Mesodermal cell (in vitro differentiated cells): Measurements from ENCODE around the gene TECTA.

ENCODE experiments used
- H3K27ac ChIP-seq: 2 replicates; pipeline ENCODE4 v1.7.0; 2013; ENCODE audit warnings: mild to moderate bottlenecking, low read depth, low read length, moderate library complexity; ENCODE audit not compliant: severe bottlenecking
- H3K36me3 ChIP-seq: 2 replicates; pipeline ENCODE4 v1.7.1; 2013; ENCODE audit warnings: mild to moderate bottlenecking, low read length, moderate library complexity; ENCODE audit not compliant: control insufficient read depth, insufficient read depth
- H3K4me1 ChIP-seq: one replicate; pipeline ENCODE4 v1.7.1; 2013; ENCODE audit warnings: mild to moderate bottlenecking, low read length; ENCODE audit not compliant: insufficient read depth, control insufficient read depth, poor library complexity, severe bottlenecking
- H3K4me3 ChIP-seq: 2 replicates; pipeline ENCODE4 v1.7.0; 2013; ENCODE audit warnings: low read length, control low read depth, mild to moderate bottlenecking; ENCODE audit not compliant: insufficient read depth, poor library complexity, severe bottlenecking; ENCODE audit errors: extremely low read depth
- H3K9me3 ChIP-seq: 2 replicates; pipeline ENCODE4 v1.7.1; 2013; ENCODE audit warnings: mild to moderate bottlenecking, low read length, moderate library complexity; ENCODE audit not compliant: control insufficient read depth
- WGBS, 2 experiments: methylation state at CpG; one replicate each; pipeline ENCODE4 v1.1.5; 2013; ENCODE audit warnings: missing lambda C conversion rate in 2 of 2; ENCODE audit not compliant: insufficient coverage in 2 of 2; 5-methylcytosine and 5-hydroxymethylcytosine counted together

The TECTA gene

DNA sequence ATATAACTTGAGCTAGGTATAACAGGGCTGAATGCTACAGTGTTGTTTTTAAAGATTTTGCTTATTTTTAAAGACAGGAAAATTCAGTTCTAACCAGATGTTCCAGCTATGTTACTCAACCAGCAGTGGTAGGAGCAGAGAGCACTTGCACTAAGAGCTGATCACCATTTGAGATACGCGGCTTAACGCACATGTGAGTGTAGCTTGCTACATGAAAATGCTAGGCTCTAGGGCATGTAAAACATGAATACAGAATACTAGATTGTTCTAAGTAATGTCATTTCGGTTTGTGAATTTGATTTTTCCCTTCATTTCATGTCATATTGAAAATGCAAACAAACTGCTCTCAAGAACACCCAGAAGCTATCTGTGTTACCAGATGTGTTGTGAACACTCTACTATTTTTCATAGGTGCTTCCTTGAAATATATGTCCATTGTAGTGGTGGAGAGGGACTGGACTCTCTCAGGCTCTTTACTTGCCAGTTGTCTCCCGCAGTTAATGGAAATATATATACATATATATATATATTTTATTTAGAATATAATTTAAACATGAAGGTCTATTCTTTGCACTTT lies 10.8 kb upstream of the TECTA start:
- no peak overlapping the region for H3K27ac ChIP-seq
- no peak overlapping the region for H3K4me3 ChIP-seq
- H3K9me3 ChIP-seq = no peaks in the 10 kb centered on the region
- H3K36me3 ChIP-seq = peaks cover 24% of the 10 kb centered on the region
- H3K4me1 ChIP-seq = peaks cover 7% of the 10 kb centered on the region
- 80 to 96% methylated on average over 2 to 3 of the region's 5 CpGs for WGBS, 2 experiments

DNA sequence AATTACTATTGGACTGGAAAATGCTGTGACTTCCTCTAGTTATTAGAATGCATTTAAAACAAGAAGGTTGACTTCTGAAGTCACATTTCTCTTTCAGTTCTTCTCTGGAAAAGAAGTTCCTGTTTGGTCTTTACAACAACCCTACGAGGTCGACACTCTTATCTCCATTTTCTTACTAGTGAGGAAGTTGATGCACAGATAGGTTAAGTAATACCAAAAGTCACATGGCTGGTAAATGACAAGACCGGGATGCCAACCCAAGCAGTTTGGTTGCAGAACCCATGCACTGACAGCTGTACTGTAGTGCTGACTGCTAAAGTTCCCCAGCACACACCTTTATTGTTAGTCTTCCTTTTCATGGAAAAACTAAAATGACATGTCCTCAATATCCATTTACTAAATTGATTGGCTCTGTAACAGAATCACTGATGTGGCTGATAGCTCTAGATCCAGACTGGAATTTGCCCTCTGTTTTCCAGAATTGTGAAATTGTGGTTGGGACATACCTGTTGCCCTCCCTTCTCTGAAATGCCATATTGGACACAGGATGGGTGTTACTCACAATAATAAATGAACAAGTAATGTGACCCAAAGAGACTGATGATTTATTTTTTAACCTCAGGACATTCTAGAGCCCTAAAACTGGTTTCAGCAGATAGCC lies 9.4 kb upstream of the TECTA start:
- H3K27ac ChIP-seq = no peak overlapping the region
- no peaks in the 10 kb centered on the region for H3K9me3 ChIP-seq
- peaks cover 12% of the 10 kb centered on the region for H3K36me3 ChIP-seq
- no peak overlapping the region for H3K4me3 ChIP-seq
- WGBS, 2 experiments = 82 to 100% methylated on average over 1 of the region's 3 CpGs
- H3K4me1 ChIP-seq = peaks cover 2% of the 10 kb centered on the region

DNA sequence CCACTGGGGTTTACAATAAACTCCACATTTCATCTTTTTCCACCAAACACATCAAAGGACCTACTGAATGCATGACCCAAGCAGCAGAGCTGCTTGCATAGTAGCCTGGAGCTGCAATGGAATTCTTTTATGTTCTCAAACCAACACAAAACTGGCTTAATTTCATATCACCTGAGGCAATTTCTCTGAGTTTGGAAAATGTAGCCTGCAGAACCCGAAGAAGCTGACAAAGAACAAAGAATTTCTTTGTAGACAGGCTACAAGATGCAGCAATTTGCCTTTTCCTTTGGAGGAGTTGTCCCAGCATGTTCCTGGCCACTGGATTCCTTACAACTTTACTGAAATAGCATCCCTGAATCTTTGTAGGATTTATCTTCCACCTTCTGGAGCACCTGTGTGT lies 5.5 kb upstream of the TECTA start:
- no peaks in the 10 kb centered on the region for H3K4me1 ChIP-seq
- no peak overlapping the region for H3K27ac ChIP-seq
- 77 to 88% methylated on average over 1 of the region's 1 CpG for WGBS, 2 experiments
- H3K9me3 ChIP-seq = no peaks in the 10 kb centered on the region
- H3K36me3 ChIP-seq = no peaks in the 10 kb centered on the region
- no peak overlapping the region for H3K4me3 ChIP-seq

DNA sequence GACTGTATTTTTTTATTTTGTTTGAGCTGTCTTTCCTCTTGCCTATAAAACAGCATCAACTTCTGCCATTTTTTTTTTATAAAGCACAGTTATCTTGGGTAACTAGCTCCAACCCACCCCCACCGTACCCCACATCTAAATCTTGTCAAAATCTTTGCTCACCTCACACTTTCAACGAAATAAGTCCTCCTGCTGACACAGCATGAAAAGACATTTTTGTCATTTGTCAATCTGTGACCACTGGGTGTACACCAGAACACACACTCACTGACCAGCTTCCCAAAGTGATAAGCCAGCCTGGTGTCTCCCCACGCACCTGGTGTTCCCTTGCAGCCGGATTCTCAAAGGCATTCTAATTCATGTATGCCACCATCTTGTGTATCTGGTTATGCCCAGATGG lies 1.7 kb upstream of the TECTA start:
- H3K36me3 ChIP-seq = no peaks in the 10 kb centered on the region

DNA sequence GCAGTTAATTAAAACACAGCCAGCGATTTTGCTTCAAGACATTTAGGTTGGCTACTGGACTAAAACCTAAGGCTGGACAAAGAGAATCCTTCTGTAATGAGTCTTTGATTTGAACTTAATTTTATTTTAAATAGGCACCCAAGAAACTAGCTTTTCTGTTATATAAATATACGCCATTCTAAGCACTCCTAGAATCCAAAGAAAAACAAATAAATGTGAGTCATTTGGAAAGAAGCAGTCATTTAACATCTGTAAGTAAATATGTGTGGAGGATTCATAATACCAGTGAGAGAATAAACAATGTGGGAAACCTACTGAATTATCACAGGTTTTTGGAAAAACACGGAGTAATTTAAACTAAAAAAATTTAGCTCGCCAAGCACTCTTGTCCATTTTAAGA lies 1.2 kb upstream of the TECTA start:
- no peaks in the 10 kb centered on the region for H3K4me1 ChIP-seq
- H3K27ac ChIP-seq = no peak overlapping the region
- WGBS, 2 experiments = 100% methylated on average over 1 of the region's 4 CpGs; no CpG with 5 or more reads in 1 of the 2 experiments
- H3K4me3 ChIP-seq = no peak overlapping the region
- H3K36me3 ChIP-seq = no peaks in the 10 kb centered on the region
- no peaks in the 10 kb centered on the region for H3K9me3 ChIP-seq

More for the DNA sequence above, 1.7 kb upstream of the TECTA start:
- Histone ChIP-seq H3K27ac (no peak overlapping the region), H3K4me3 (no peak overlapping the region), H3K9me3 (no peaks in the 10 kb centered on the region), H3K4me1 (no peaks in the 10 kb centered on the region)
- 93 to 96% methylated on average over 4 of the region's 4 CpGs for WGBS, 2 experiments

DNA sequence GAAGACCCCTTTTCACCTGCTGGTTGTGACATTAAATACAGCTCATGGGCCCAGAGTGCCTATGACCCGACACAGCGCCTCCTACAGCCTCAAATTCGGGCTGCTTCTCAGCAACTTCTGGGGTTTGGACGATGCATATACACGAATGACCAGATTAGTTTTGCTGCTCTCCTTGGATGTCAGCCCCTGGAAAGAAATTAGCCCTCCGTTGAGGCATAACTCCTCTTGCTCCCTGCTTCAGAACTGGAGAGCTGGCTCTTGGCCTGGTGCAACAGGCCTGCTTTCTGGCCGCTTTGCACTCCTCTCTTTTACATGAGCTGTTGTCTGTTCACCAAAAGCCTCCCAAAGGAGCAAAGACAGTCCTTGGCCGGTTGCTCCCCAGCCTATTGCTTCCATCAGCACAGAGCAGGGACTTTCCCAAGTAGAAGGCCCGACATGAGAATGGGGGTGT lies 3.3 kb downstream of the TECTA start:
- no peaks in the 10 kb centered on the region for H3K9me3 ChIP-seq
- H3K36me3 ChIP-seq = no peaks in the 10 kb centered on the region
- no peak overlapping the region for H3K4me3 ChIP-seq
- H3K4me1 ChIP-seq = no peaks in the 10 kb centered on the region
- no peak overlapping the region for H3K27ac ChIP-seq
- 86 to 93% methylated on average over 9 of the region's 9 CpGs for WGBS, 2 experiments

DNA sequence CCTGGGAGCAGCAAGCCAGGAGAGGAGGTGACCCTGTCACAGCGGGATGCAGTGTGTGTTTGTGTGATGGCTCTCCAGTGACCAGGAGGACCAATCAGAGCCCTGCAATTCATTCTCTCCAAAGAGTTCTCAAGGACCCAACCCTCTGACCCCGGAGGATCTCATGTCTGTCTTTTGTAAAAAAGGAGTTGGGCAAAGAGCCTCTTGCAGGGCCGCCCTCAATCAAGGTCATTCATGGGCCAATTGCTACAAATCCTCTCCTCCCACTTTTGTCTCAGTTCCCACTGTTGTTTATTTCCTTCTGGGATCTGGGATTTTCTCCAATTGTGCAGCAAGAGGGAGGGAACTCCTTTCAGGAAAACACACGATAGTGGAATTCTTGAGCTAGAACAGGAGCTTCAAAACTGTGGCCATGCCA lies 4.0 kb downstream of the TECTA start:
- Histone ChIP-seq H3K36me3 (no peaks in the 10 kb centered on the region), H3K27ac (no peak overlapping the region), H3K4me1 (no peaks in the 10 kb centered on the region), H3K4me3 (no peak overlapping the region), H3K9me3 (no peaks in the 10 kb centered on the region)
- WGBS, 2 experiments = 100% methylated on average over 2 to 3 of the region's 4 CpGs

DNA sequence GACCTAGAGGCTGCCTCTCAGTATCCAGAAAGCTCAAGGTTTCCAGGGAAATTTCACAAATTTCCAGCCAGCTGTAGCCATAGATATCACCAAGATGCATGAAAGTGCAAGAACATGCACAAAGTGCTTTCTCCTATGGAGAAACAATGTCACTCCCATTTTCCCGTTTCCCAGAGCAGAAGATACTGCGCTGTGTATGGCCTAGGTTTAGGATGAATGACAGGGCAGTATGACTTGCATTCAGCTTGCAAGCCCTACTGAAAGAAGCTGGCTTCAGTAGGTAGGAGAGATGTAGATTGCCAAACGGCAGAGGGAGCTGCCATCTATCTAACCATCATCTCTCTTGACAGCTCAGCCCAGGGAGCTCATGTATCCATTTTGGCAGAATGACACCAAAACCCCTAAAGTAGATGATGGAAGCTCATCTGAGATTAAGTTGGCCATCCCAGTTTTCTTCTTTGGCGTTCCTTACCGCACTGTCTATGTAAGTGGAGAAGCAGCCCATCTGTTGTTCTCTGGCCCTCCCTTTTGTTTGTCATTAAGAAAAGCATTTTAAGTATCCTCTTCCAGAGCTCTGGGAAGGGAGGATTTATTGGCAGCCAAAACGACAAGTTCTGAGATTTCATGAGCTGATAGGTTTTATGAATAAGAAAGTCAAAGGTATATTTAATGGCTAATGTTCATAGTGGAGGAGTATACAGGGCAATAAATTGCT lies 4.6 kb downstream of the TECTA start:
- no peaks in the 10 kb centered on the region for H3K4me1 ChIP-seq

DNA sequence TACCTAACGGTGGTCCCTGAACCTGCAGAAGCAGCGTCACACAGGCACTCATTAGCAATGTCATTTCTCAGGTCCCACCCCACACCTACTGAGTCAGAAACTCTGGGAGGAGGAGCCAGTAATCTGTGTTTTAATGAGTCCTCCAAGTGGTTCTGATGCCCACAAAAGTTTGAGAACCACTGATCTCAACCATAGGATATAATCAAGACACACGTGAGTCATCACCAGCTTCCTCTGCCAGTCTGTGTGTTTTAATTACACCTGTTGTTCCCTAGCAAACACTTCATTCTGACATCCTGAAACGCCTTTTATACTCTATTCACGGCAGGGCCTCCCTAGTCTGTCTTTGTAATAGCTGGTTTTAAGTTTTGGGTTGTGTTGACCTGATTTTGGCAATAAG lies 5.8 kb downstream of the TECTA start:
- Histone ChIP-seq H3K36me3 (no peaks in the 10 kb centered on the region), H3K4me1 (no peaks in the 10 kb centered on the region), H3K27ac (no peak overlapping the region), H3K4me3 (no peak overlapping the region), H3K9me3 (no peaks in the 10 kb centered on the region)
- 50 to 70% methylated on average over 2 to 4 of the region's 5 CpGs for WGBS, 2 experiments

More for the DNA sequence above, 4.6 kb downstream of the TECTA start:
- Histone ChIP-seq H3K4me3 (no peak overlapping the region), H3K27ac (no peak overlapping the region), H3K36me3 (no peaks in the 10 kb centered on the region), H3K9me3 (no peaks in the 10 kb centered on the region)
- WGBS, 2 experiments = 92 to 100% methylated on average over 5 of the region's 6 CpGs

DNA sequence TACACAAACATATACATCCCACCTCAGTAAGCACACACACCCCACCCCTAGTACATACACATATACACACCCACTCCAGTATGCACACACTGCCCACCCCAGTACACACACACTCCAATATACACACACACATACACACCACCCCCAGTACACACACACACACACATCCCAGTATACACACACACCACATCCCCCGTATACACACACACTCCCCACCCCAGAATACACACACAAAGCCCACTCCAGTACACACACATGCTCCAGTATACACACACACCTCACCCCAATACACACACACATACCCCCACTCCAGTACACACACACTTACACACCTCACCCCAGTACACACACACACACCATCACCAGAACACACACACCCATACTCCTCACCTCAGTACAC lies 7.4 kb downstream of the TECTA start:
- H3K4me3 ChIP-seq = no peak overlapping the region
- H3K9me3 ChIP-seq = no peaks in the 10 kb centered on the region
- H3K36me3 ChIP-seq = no peaks in the 10 kb centered on the region
- no peak overlapping the region for H3K27ac ChIP-seq
- WGBS, 2 experiments = 0% methylated on average over 1 of the region's 1 CpG
- H3K4me1 ChIP-seq = peaks cover 4% of the 10 kb centered on the region

DNA sequence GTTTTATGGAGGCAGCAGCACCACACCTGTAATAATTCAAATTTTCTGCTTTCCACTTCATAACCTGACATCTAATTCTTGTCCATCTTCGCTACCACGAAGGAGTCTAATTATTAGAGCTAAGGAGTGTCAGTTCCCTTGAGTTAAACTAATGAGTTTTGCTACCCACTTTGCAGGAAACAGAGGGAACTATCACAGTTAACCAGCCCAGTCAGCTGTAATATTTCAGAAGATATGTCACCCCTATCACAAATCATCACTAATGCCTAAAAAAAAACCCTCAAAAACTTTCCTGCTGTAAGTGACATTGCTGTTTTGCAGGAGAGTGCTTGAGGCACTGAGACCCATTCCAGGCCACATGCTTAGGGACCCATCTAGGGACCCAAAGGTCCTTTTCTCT lies 8.4 kb downstream of the TECTA start:
- WGBS, 2 experiments = 100% methylated on average over 2 of the region's 2 CpGs; no CpG with 5 or more reads in 1 of the 2 experiments
- no peak overlapping the region for H3K27ac ChIP-seq
- peaks cover 10% of the 10 kb centered on the region for H3K4me1 ChIP-seq
- H3K4me3 ChIP-seq = no peak overlapping the region
- H3K9me3 ChIP-seq = no peaks in the 10 kb centered on the region
- no peaks in the 10 kb centered on the region for H3K36me3 ChIP-seq
